ENCODE results near the gene SDHD. TPM values are rescaled to one million over a fixed set of nuclear protein-coding genes. Genes with fewer than 3 reads are reported as not detected.

The SDHD gene
- total and polyA plus RNA-seq, 9 of the 15 experiments (the other 6 are each of a cell fraction or from before 2014, with no cell fraction given) = 150 to 1,225 (median 215) TPM

- TF ChIP-seq ZNF280A (IDR thresholded peaks at IDR 0.05; ENCODE audit: low read depth, partially characterized antibody) (no peak), ESRRA (IDR thresholded peaks at IDR 0.05; ENCODE audit: borderline replicate concordance, low read depth) (peak; percentile 99), ZNF311 (CRISPR knock-in tag; IDR thresholded peaks at IDR 0.05) (no peak), ZNF408 (CRISPR knock-in tag; IDR thresholded peaks at IDR 0.05; ENCODE audit: low read depth) (no peak), ELF4 (CRISPR knock-in tag; IDR thresholded peaks at IDR 0.05) (no peak; the same call in 1 of the 2 replicates), HNRNPK (IDR thresholded peaks at IDR 0.05; ENCODE audit: low read depth, low read length, poor library complexity, severe bottlenecking) (no peak), MTA3 (IDR thresholded peaks at IDR 0.05; ENCODE audit: borderline replicate concordance) (0 out of 2 replicates have a peak, but pooled peaks have one; percentile 46), IRF2 (CRISPR knock-in tag; IDR thresholded peaks at IDR 0.05) (no peak), ZNF134 (CRISPR knock-in tag; conservative IDR thresholded peaks at IDR 0.05) (no peak), CC2D1A (IDR thresholded peaks at IDR 0.05) (no peak), JUNB (CRISPR knock-in tag; conservative IDR thresholded peaks at IDR 0.05) (no peak), CREB1 (IDR thresholded peaks at IDR 0.05) (peak; percentile 69), CREB1 (CRISPR knock-in tag; IDR thresholded peaks at IDR 0.05) (peak; percentile 79), ZNF583 (CRISPR knock-in tag; IDR thresholded peaks at IDR 0.05) (no peak), RERE (CRISPR knock-in tag; IDR thresholded peaks at IDR 0.05; ENCODE audit: borderline replicate concordance) (no peak), RB1 (IDR thresholded peaks at IDR 0.05; ENCODE audit: low read depth) (no peak; the same call in 1 of the 2 replicates), KAT2B (IDR thresholded peaks at IDR 0.05; ENCODE audit: low read depth, low read length) (no peak), HINFP (tag; conservative IDR thresholded peaks at IDR 0.05; ENCODE audit: low read depth) (no peak), HIVEP1 (CRISPR knock-in tag; IDR thresholded peaks at IDR 0.05) (no peak), ADNP (tag; IDR thresholded peaks at IDR 0.05) (no peak), RUNX1 (IDR thresholded peaks at IDR 0.05; ENCODE audit: low read depth) (no peak), SUPT5H (IDR thresholded peaks at IDR 0.05) (peak; percentile 93)
These were observed at the start of gene SDHD, which contains the start of gene TIMM8B (continued) for GRCh38 chr11:112086422-112087191.

All from K562 (cell line).